Panc1 (cell line): ENCODE data around the gene RFC5.

Source experiments
- POLR2AphosphoS5 ChIP-seq: IDR thresholded peaks from 2 replicates; pipeline ENCODE4 v1.6.1; 2012; ENCODE audit warnings: mild to moderate bottlenecking, low read depth, low read length, moderate library complexity
- REST ChIP-seq, 2 experiments: IDR thresholded peaks; 2 replicates each; pipeline ENCODE4 v1.6.1; 2011 to 2012; ENCODE audit warnings: low read depth in 2 of 2, control low read depth in 1 of 2, low read length in 1 of 2, mild to moderate bottlenecking in 1 of 2, moderate library complexity in 1 of 2; ENCODE audit not compliant: insufficient read depth in 1 of 2
- TCF7L2 ChIP-seq: IDR thresholded peaks from 2 replicates; pipeline ENCODE4 v1.6.1; 2011; ENCODE audit warnings: mild to moderate bottlenecking, low read depth, low read length, inconsistent platforms
- TF ChIP-seq, protein P1 (sequence below): fragments of 450-650 bp; IDR thresholded peaks from 2 replicates; pipeline ENCODE4 v1.5.1; 2017; ENCODE audit warnings: mild to moderate bottlenecking

DNA sequence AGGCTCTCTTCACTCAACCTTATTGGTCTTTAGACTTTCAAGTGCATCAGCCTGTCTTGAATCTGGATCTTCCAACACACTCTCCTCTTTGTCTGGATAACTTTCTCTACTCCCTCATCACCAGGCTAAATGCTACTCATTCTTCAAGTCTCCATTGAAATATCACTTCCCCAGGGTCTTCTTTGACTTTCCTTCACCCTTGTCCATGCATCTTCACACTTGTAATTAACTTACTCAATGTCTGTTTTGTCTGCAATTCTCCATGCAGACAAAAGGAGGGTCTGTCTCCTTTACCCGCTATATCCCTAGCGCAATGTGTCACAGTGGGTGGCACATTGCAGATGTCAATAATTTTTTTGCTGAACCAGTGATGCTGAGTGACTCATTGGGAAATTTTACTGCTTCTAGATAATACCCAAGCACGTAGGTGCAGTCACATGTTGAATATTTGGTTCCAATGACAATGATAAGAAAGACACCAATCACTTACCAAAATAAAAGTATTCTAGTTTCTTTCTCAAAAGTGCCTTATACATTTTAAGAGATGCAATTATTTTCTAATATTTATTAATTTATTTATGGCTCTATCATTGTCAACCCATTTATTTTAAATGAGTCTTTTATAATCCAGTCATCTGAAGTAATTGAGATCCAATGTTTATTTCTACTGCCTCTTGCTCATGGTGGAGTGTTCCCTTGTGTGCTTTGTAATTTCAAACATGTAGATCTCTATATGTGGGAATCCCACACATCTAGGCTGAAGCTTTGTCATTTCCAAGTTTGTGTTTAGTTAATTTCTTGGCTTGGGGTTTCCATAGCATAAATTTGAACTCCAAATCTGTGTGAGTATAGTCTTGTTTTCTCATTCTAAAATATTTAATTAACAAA lies 21.7 kb upstream of the RFC5 start:
- TF ChIP-seq, protein P1, sequence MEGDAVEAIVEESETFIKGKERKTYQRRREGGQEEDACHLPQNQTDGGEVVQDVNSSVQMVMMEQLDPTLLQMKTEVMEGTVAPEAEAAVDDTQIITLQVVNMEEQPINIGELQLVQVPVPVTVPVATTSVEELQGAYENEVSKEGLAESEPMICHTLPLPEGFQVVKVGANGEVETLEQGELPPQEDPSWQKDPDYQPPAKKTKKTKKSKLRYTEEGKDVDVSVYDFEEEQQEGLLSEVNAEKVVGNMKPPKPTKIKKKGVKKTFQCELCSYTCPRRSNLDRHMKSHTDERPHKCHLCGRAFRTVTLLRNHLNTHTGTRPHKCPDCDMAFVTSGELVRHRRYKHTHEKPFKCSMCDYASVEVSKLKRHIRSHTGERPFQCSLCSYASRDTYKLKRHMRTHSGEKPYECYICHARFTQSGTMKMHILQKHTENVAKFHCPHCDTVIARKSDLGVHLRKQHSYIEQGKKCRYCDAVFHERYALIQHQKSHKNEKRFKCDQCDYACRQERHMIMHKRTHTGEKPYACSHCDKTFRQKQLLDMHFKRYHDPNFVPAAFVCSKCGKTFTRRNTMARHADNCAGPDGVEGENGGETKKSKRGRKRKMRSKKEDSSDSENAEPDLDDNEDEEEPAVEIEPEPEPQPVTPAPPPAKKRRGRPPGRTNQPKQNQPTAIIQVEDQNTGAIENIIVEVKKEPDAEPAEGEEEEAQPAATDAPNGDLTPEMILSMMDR: no peak
- TF ChIP-seq TCF7L2: no peak
- TF ChIP-seq POLR2AphosphoS5: no peak
- TF ChIP-seq REST (IDR thresholded peaks at IDR 0.05; ENCODE audit: insufficient read depth in 1 of 2, low read depth in 2 of 2, low read length in 1 of 2): no peak
